Astrocyte (in vitro differentiated cells and primary cell): ENCODE data around the gene ANKRD7.

Experiments used
- CTCF ChIP-seq: IDR thresholded peaks from 2 replicates; pipeline ENCODE4 v1.5.1; 2011; ENCODE audit warnings: low read depth, mild to moderate bottlenecking, inconsistent platforms, low read length, moderate library complexity; ENCODE audit not compliant: insufficient read depth
- EZH2 ChIP-seq: IDR thresholded peaks from 2 replicates; pipeline ENCODE4 v1.6.1; 2012; ENCODE audit warnings: mild to moderate bottlenecking, low read length, inconsistent platforms; ENCODE audit not compliant: insufficient read depth

GRCh38 chr7:118288098-118288497 lies 63.6 kb downstream of the ANKRD7 start:
- no peak for TF ChIP-seq CTCF
- TF ChIP-seq EZH2, result no peak
